Measurements from ENCODE around the gene RTN4IP1. TPM values are rescaled to one million over a fixed set of nuclear protein-coding genes. Genes with fewer than 3 reads are reported as not detected.

Gene RTN4IP1
- total RNA-seq, 1 experiment from 2014 or later = 19.2 TPM

- POLR2A ChIA-PET = no interaction called here
Measured at GRCh38 chr6:106563614-106564013, 65.7 kb downstream of the RTN4IP1 start.

GRCh38 chr6:106561686-106562405 is 67.5 kb downstream of the RTN4IP1 start:
- Mint-ChIP-seq H3K4me3 (no peak overlapping the region), H3K27me3 (ENCODE audit: low read depth) (no peaks in the 10 kb centered on the region), H3K27ac (no peak overlapping the region), H3K4me1 (peaks cover 17% of the 10 kb centered on the region), H3K9me3 (no peaks in the 10 kb centered on the region), H3K36me3 (no peaks in the 10 kb centered on the region)
- ChIA-PET CTCF (interaction anchor here (0.8 to 1.0 kb wide), 2 partner anchors 222 to 418 kb away, joined by 3 read pairs; no protein-coding TSS in a partner anchor), POLR2A (no interaction called here)
- DNase-seq (ENCODE audit: low spot score) (no peak), ATAC-seq (no peak)
- TF ChIP-seq ZNF138 (CRISPR knock-in tag; conservative IDR thresholded peaks at IDR 0.05) (no peak), ZNF532 (CRISPR knock-in tag; IDR thresholded peaks at IDR 0.05; ENCODE audit: borderline replicate concordance) (no peak), IRF1 (CRISPR knock-in tag; IDR thresholded peaks at IDR 0.05) (no peak), TP53 (CRISPR knock-in tag; IDR thresholded peaks at IDR 0.05) (no peak), MXD4 (CRISPR knock-in tag; IDR thresholded peaks at IDR 0.05; ENCODE audit: borderline replicate concordance) (no peak), PREB (CRISPR knock-in tag; IDR thresholded peaks at IDR 0.05; ENCODE audit: borderline replicate concordance) (no peak), ZNF263 (CRISPR knock-in tag; IDR thresholded peaks at IDR 0.05; ENCODE audit: low read depth) (no peak), TCF7 (CRISPR knock-in tag; IDR thresholded peaks at IDR 0.05; ENCODE audit: low read depth) (no peak)

More at GRCh38 chr6:106563614-106564013, 65.7 kb downstream of the RTN4IP1 start:
- H3K4me3 Mint-ChIP-seq = no peak overlapping the region
- no peak overlapping the region for H3K27ac Mint-ChIP-seq
- peaks cover 17% of the 10 kb centered on the region for H3K4me1 Mint-ChIP-seq
- no peaks in the 10 kb centered on the region for H3K9me3 Mint-ChIP-seq
- ATAC-seq = no peak
- CTCF ChIA-PET = interaction anchor here (0.5 to 4.5 kb wide), 10 partner anchors 8 to 434 kb away, joined by 3 to 33 read pairs (median 5); partner anchors contain the start of gene CRYBG1
- TF ChIP-seq ARID4B (CRISPR knock-in tag; IDR thresholded peaks at IDR 0.05; ENCODE audit: borderline replicate concordance) (no peak), ZNF396 (CRISPR knock-in tag; IDR thresholded peaks at IDR 0.05; ENCODE audit: borderline replicate concordance) (no peak), IRF2 (CRISPR knock-in tag; IDR thresholded peaks at IDR 0.05; ENCODE audit: borderline replicate concordance, low read depth) (no peak), FOXJ3 (CRISPR knock-in tag; IDR thresholded peaks at IDR 0.05; ENCODE audit: borderline replicate concordance) (no peak), GTF2I (CRISPR knock-in tag; conservative IDR thresholded peaks at IDR 0.05) (no peak), TCF7 (CRISPR knock-in tag; IDR thresholded peaks at IDR 0.05; ENCODE audit: low read depth) (no peak), ZSCAN18 (CRISPR knock-in tag; IDR thresholded peaks at IDR 0.05) (no peak), IRF1 (CRISPR knock-in tag; IDR thresholded peaks at IDR 0.05) (no peak)
- DNase-seq (ENCODE audit: low spot score) = no peak
- H3K27me3 Mint-ChIP-seq (ENCODE audit: low read depth) = no peaks in the 10 kb centered on the region
- H3K36me3 Mint-ChIP-seq = no peaks in the 10 kb centered on the region

All from WTC11 (cell line).